Subcutaneous adipose tissue (tissue), 4 donors: Measurements from ENCODE around the gene ASB18. TPM values are rescaled to one million over a fixed set of nuclear protein-coding genes. Genes with fewer than 3 reads are reported as not detected.

Source experiments
- total RNA-seq, 4 donors: library from RNA; depleted of rRNA; stranded (reverse); fragments of >200 nt; gene quantifications; one replicate each; pipeline ENCODE4 v1.1.0, GENCODE V29; 2016
- TF ChIP-seq, protein P1 (sequence below): fragments of 450-650 bp; IDR thresholded peaks from one replicate; pipeline ENCODE4 v1.5.1; 2016; ENCODE audit warnings: low read depth, mild to moderate bottlenecking, control low read depth, antibody characterized with exemption, moderate library complexity

The ASB18 gene
- total RNA-seq, 4 donors from 2014 or later, result not detected

DNA sequence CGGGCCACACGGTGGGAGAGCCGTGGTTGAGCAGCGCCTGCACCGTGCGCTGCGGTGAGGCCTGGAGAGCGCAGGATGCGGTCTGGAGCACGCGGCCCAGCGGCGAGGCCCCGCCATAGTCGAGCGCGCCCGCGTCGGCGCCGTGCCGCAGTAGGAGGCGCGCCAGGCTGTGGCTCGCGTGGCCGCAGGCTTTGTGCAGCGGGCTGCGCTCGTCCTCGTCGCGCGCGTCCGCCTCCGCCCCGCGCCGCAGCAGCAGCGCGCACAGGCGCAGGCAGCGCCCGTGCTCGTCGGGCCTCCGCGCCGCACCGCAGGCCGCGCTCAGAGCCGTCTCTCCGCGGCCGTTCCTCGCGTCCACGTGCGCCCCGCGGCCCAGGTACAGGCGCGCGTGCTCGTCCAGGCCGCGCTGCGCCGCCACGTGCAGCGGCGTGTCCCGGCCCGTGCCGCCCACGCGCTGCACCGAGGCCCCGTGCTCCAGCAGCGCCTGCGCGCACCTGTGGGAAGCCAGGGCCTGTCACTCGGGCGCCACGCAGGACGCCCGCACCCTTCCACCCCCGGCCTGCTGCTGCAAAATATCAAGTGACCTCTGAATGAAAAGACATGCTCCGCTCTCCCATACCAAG lies 49.7 kb downstream of the ASB18 start:
- TF ChIP-seq, protein P1, sequence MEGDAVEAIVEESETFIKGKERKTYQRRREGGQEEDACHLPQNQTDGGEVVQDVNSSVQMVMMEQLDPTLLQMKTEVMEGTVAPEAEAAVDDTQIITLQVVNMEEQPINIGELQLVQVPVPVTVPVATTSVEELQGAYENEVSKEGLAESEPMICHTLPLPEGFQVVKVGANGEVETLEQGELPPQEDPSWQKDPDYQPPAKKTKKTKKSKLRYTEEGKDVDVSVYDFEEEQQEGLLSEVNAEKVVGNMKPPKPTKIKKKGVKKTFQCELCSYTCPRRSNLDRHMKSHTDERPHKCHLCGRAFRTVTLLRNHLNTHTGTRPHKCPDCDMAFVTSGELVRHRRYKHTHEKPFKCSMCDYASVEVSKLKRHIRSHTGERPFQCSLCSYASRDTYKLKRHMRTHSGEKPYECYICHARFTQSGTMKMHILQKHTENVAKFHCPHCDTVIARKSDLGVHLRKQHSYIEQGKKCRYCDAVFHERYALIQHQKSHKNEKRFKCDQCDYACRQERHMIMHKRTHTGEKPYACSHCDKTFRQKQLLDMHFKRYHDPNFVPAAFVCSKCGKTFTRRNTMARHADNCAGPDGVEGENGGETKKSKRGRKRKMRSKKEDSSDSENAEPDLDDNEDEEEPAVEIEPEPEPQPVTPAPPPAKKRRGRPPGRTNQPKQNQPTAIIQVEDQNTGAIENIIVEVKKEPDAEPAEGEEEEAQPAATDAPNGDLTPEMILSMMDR, result no peak

DNA sequence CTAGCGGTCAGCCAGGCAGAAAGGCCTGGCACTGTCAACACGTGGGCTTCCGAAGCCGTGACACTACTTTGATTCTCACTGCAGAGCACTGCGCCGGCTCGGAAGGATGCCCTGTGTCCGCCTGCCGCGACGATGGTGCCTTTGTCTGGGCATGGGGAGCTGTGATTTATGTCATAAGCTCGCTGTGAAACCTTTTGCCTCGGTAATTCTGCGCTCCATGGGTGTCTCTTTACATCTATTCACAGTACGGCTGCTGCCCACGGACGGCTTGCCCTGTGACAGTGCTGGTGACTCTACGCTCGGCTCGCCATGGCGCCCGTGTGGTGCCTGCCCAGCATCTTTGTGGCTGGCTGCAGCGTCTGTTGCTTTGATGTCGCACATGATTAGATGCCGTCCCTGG lies 52.9 kb downstream of the ASB18 start:
- TF ChIP-seq, protein P1, result no peak

DNA sequence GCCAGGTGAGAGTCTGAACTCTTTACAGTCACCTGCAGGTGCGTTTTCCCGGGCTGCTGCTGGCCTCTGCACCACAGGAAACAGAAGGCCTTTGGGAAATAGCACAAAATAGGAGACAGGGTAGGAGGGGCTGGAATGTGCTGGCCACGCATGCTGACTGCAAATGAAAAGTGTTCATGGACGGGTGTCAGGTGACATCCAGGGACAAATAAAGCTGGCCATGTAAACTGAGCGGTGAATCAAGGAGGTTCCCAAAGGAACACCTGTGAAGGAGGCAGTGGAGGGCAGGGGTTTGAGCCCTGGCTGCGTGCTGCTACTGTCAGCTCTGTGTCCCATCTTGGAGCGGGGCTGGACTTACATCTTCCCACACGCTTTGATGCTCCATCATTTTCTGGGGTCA lies 53.7 kb downstream of the ASB18 start:
- TF ChIP-seq, protein P1, result no peak

DNA sequence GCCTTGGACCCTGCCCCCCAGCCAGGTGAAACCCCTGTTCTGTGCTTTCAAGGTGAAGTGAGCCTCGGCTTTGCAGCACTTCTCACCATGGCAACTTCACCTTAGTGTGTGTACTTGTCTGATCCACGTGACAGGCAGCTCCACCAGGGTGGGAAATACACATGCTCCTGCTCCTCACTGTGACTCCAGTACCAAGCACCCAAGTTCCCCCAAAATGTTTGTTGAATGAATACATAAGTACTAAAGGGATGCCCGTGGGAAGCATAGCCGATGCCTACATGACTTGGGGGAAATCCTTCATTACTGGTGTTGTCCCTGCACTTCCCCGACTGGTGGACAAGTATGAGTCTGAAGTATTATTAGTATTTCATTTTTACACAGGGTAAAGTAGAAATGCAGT lies 54.2 kb downstream of the ASB18 start:
- TF ChIP-seq, protein P1, result no peak

DNA sequence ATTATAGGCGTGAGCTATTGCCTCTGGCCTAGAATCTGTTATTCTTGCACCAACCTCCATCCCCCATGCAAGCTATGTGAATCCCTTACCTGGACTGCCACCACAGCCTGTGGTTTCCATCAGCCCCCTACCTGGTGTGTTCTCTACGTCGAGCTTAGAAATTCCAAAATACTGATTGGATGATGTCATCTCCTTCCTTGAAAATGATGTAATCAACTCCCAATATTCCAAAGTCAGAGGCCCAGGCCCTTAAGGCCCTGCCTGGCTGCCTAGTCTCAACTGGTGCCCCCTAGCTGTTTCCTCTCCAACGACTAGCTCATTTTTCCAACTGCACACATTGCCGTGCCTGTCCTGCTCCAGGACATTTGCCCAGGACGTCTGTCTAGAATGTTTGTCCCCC lies 54.7 kb downstream of the ASB18 start:
- TF ChIP-seq, protein P1, result no peak

DNA sequence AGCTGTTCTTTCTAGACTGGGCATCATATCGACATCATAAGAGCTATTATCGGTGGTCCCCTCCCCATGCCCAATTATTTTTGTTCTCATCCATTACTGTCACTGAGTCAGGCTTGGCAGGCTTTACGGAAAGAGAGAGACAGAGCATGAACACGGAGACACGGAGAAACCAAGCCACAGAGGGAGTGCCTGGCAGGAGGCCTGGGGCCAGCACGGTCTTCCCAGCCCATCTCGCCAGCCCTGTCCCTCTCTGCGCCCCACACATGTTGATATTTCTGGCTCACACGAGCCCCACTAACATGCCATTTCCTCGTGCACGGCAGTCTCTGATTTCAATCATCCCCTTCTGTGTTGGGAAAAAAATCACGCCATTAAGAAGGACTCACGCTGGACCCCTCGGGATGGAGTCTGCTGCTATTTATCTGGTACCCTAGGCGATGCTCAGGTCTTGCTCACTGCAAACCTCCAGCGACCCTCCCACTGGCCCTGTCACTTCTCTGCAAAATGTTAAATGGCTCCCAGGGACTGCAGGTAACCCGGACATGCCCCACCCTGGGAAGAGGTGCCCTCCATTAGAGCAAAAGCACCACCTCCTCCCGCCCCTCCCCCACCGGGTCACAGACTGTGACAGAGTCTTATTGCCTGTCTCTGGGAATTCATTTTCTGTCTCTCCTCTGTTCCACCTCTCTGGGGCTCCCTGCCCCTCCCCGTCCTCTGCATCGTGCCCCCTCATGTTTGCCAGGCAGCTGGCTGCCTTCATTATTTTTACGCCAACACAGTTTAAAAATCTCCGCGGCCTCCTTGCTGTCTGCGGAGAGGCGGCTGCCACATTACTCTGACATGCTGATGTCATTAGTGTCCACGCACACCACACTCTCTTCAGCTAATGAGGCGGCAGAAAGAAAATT lies 55.9 kb downstream of the ASB18 start:
- TF ChIP-seq, protein P1, result no peak

DNA sequence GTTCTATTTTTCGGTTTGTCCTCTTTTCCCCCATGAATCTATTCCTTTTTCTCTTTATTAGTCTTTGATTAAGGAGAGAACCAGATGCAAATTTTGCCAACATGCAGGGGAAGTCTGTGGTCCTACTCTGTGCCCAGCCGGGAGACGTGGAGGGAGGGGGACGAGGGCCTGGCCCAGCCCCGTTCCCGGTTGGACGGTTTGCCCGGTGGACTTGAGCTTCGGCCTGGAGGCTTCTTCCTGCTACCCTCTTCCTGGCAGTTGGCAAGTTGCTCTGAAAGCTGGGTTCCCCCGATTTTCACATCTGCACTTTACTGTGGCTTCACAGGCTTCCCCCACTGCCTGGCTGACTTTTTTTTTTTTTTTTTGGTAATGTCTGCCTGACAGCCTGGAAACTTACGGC lies 56.7 kb downstream of the ASB18 start:
- TF ChIP-seq, protein P1, result no peak
